Measurements from ENCODE around the gene ARHGAP10. TPM values are rescaled to one million over a fixed set of nuclear protein-coding genes. Genes with fewer than 3 reads are reported as not detected.

ARHGAP10 gene
- total and polyA plus RNA-seq, 12 donors = 33.9 to 71.1 (median 60.7) TPM

- ATAC-seq = no peak
- H3K4me1 ChIP-seq = peaks cover 0 to 30% (median 14%) of the 10 kb centered on the region in 9 donors
- peaks cover 0 to 99% (median 23%) of the 10 kb centered on the region in 9 donors for H3K36me3 ChIP-seq
- peak overlapping the region in 1 of 10 donors; percentile 24 for H3K27ac ChIP-seq
- H3K4me3 ChIP-seq = no peak overlapping the region
- peaks cover 0 to 27% (median 4%) of the 10 kb centered on the region in 11 donors for H3K9me3 ChIP-seq
- 93 to 95% methylated on average over 5 of the region's 5 CpGs for WGBS, 2 donors
- no peaks in the 10 kb centered on the region for H3K27me3 ChIP-seq
- TF ChIP-seq CTCF (IDR thresholded peaks at IDR 0.05) = no peak
- intact Hi-C loops (cut with DNase I) = no loop called here
- DNase-seq = no peak
Measured at GRCh38 chr4:148076964-148077363, 345.1 kb downstream of the ARHGAP10 start.

DNA sequence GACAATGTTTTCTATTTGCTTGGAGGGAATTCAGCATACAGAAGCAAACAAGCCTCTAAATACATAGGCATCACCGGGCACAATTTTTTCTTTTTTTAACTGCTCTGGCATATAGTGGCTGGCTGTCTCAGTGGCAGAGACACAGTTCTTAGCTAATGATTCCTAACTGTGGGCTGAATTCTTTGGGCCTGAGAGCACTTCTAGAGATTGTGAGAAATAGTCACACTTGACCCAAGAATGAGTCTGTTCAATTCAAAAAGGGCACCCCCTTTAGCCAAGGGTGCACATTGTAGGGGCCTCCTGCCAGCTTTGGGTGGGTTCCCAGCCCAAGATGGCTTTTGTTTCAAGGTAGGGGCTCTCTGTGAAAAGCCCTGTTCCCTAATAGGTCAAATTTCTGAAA is 345.7 kb downstream of the ARHGAP10 start:
- H3K4me3 ChIP-seq = no peak overlapping the region
- peaks cover 0 to 27% (median 4%) of the 10 kb centered on the region in 11 donors for H3K9me3 ChIP-seq
- no peak for TF ChIP-seq CTCF (IDR thresholded peaks at IDR 0.05)
- H3K27me3 ChIP-seq = no peaks in the 10 kb centered on the region
- H3K36me3 ChIP-seq = peaks cover 0 to 95% (median 23%) of the 10 kb centered on the region in 9 donors
- DNase-seq (no peak), ATAC-seq (no peak)
- H3K4me1 ChIP-seq = peaks cover 0 to 30% (median 14%) of the 10 kb centered on the region in 9 donors
- WGBS, 2 donors = 80 to 84% methylated on average over 1 of the region's 1 CpG
- intact Hi-C loops (cut with DNase I) = no loop called here
- H3K27ac ChIP-seq = peak overlapping the region in 2 of 10 donors; percentile 24 to 31

- 92 to 96% methylated on average over 2 of the region's 2 CpGs for WGBS, 2 donors
- Histone ChIP-seq H3K27me3 (no peaks in the 10 kb centered on the region), H3K4me3 (no peak overlapping the region), H3K9me3 (peaks cover 0 to 27% (median 4%) of the 10 kb centered on the region in 11 donors), H3K36me3 (peaks cover 0 to 90% (median 23%) of the 10 kb centered on the region in 9 donors), H3K27ac (peak overlapping the region in 1 of 10 donors; percentile 24), H3K4me1 (peaks cover 0 to 30% (median 13%) of the 10 kb centered on the region in 9 donors)
- DNase-seq (no peak), ATAC-seq (peak in 1 of 8 donors; percentile 14)
- no peak for TF ChIP-seq CTCF (IDR thresholded peaks at IDR 0.05)
- intact Hi-C loops (cut with DNase I) = no loop called here
Measured at GRCh38 chr4:148078061-148078460, 346.2 kb downstream of the ARHGAP10 start.

DNA sequence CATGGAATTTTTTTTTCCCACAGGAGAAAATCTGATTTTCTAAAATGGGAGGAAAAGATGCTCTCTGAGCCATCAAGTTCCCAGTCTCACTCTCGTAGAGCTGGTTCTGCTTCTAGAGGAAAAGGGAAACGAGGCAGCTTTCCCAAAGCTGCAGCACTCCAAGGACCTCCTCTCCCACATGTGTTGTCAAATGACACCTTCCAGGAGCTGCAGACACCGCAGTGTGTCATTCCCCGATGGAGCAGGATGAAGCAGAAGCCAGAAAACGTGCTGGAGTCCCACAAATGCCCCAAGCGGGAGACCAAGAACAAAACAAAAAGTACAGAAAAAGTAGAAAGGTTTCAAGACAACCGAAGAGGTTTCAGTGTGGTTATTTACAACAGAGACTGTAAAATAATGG is 348.1 kb downstream of the ARHGAP10 start:
- 59 to 64% methylated on average over 7 of the region's 7 CpGs for WGBS, 2 donors
- ATAC-seq = peak in 1 of 8 donors; percentile 46
- intact Hi-C loops (cut with DNase I) = no loop called here

More for the DNA sequence above, 348.1 kb downstream of the ARHGAP10 start:
- Histone ChIP-seq H3K27me3 (no peaks in the 10 kb centered on the region), H3K4me1 (peaks cover 0 to 21% (median 6%) of the 10 kb centered on the region in 9 donors), H3K36me3 (peaks cover 0 to 76% (median 20%) of the 10 kb centered on the region in 9 donors), H3K27ac (no peak overlapping the region), H3K9me3 (peaks cover 0 to 20% (median under 1%) of the 10 kb centered on the region in 11 donors), H3K4me3 (no peak overlapping the region)
- no peak for TF ChIP-seq CTCF (IDR thresholded peaks at IDR 0.05)
- no peak for DNase-seq
